Neural cell (in vitro differentiated cells): Measurements from ENCODE around the gene XXYLT1. TPM values are rescaled to one million over a fixed set of nuclear protein-coding genes. Genes with fewer than 3 reads are reported as not detected.

Experiments
- H2AFZ ChIP-seq: fragments of 200-600, 300-800 bp; sonication (generic), shearing (Covaris generic); 2 replicates; pipeline ENCODE4 v1.6.0; 2014; ENCODE audit warnings: low read depth, mild to moderate bottlenecking, antibody characterized with exemption, low read length, moderate library complexity
- H3F3A ChIP-seq: fragments of 200-600 bp; shearing (Covaris generic); 2 replicates; pipeline ENCODE4 v1.6.1; 2016; ENCODE audit warnings: mild to moderate bottlenecking, moderate library complexity, mixed read lengths, antibody characterized with exemption, low read length; ENCODE audit not compliant: insufficient read depth, poor library complexity, severe bottlenecking
- H3K27ac ChIP-seq: fragments of 200-600, 300-800 bp; sonication (generic), shearing (Covaris generic); 2 replicates; pipeline ENCODE4 v1.5.1; 2014; ENCODE audit warnings: mild to moderate bottlenecking, low read length, moderate library complexity
- H3K27me3 ChIP-seq: fragments of 300-800, 200-600 bp; sonication (generic), shearing (Covaris generic); 2 replicates; pipeline ENCODE4 v1.6.0; 2014; ENCODE audit warnings: mild to moderate bottlenecking, low read depth, low read length, moderate library complexity; ENCODE audit not compliant: insufficient read depth
- H3K36me3 ChIP-seq: fragments of 300-800, 200-600 bp; sonication (generic), shearing (Covaris generic); 2 replicates; pipeline ENCODE4 v1.5.1; 2014; ENCODE audit warnings: mild to moderate bottlenecking, antibody characterized with exemption, low read length, moderate library complexity; ENCODE audit not compliant: insufficient read depth
- H3K4me2 ChIP-seq: fragments of 300-800, 200-600 bp; sonication (generic), shearing (Covaris generic); 2 replicates; pipeline ENCODE4 v1.6.0; 2014; ENCODE audit warnings: mild to moderate bottlenecking, low read length
- H3K4me3 ChIP-seq: fragments of 300-800, 200-600 bp; sonication (generic), shearing (Covaris generic); 2 replicates; pipeline ENCODE4 v1.5.1; 2014; ENCODE audit warnings: mild to moderate bottlenecking, low read length, moderate library complexity
- H3K79me2 ChIP-seq: fragments of 200-600 bp; shearing (Covaris generic); replicated peaks from 2 replicates; pipeline ENCODE4 v1.6.0; 2014; ENCODE audit warnings: mild to moderate bottlenecking, low read length, moderate library complexity; ENCODE audit not compliant: insufficient read depth
- H3K9ac ChIP-seq: fragments of 300-800, 200-600 bp; sonication (generic), shearing (Covaris generic); 2 replicates; pipeline ENCODE4 v1.6.1; 2016; ENCODE audit warnings: mild to moderate bottlenecking, low read length, mixed read lengths
- H3K9me2 ChIP-seq: fragments of 200-600 bp; shearing (Covaris generic); 2 replicates; pipeline ENCODE4 v1.6.1; 2016; ENCODE audit warnings: mild to moderate bottlenecking, low read length, mixed read lengths; ENCODE audit not compliant: insufficient read depth
- H3K9me3 ChIP-seq: fragments of 200-600, 300-800 bp; sonication (generic), shearing (Covaris generic); 2 replicates; pipeline ENCODE4 v1.6.1; 2016; ENCODE audit warnings: mild to moderate bottlenecking, mixed run types, low read length, moderate library complexity, mixed read lengths
- H4K20me1 ChIP-seq: fragments of 200-600 bp; shearing (Covaris generic); 2 replicates; pipeline ENCODE4 v1.6.1; 2016; ENCODE audit warnings: mild to moderate bottlenecking, mixed run types; ENCODE audit not compliant: insufficient read depth
- EP300 ChIP-seq: fragments of 450-650 bp; conservative IDR thresholded peaks from 2 replicates; pipeline ENCODE4 v1.6.1; 2014; ENCODE audit warnings: antibody characterized with exemption, mild to moderate bottlenecking, moderate library complexity; ENCODE audit not compliant: poor library complexity, severe bottlenecking
- EZH2 ChIP-seq: fragments of 200-600, 300-800 bp; shearing (Covaris generic), sonication (generic); IDR thresholded peaks from 2 replicates; pipeline ENCODE4 v1.6.1; 2014; ENCODE audit warnings: antibody characterized with exemption, low read length, borderline replicate concordance, mild to moderate bottlenecking; ENCODE audit not compliant: insufficient read depth, poor library complexity, severe bottlenecking
- MXI1 ChIP-seq: fragments of 450-650 bp; conservative IDR thresholded peaks from 2 replicates; pipeline ENCODE4 v1.6.1; 2014; ENCODE audit warnings: antibody characterized with exemption, mild to moderate bottlenecking; ENCODE audit not compliant: poor library complexity, severe bottlenecking
- POLR2AphosphoS5 ChIP-seq: IDR thresholded peaks from 2 replicates; pipeline ENCODE4 v1.6.1; 2012
- RAD21 ChIP-seq: fragments of 450-650 bp; conservative IDR thresholded peaks from 2 replicates; pipeline ENCODE4 v1.6.1; 2014; ENCODE audit warnings: antibody characterized with exemption, mild to moderate bottlenecking, moderate library complexity
- SMC3 ChIP-seq: fragments of 450-650 bp; conservative IDR thresholded peaks from 2 replicates; pipeline ENCODE4 v1.6.1; 2014; ENCODE audit warnings: antibody characterized with exemption, mild to moderate bottlenecking, moderate library complexity; ENCODE audit not compliant: poor library complexity
- TAF1 ChIP-seq: IDR thresholded peaks from 2 replicates; pipeline ENCODE4 v1.6.1; 2012; ENCODE audit warnings: low read depth
- polyA plus RNA-seq: library from polyadenylated mRNA; depleted of rRNA; stranded (reverse); fragments of >200 nt; gene quantifications from 2 replicates; pipeline ENCODE4 v1.2.3, GENCODE V29; 2014
- TF ChIP-seq, protein P1 (sequence below): fragments of 450-650 bp; IDR thresholded peaks from 2 replicates; pipeline ENCODE4 v1.5.1; 2014; ENCODE audit warnings: antibody characterized with exemption, mild to moderate bottlenecking, moderate library complexity; ENCODE audit not compliant: poor library complexity, severe bottlenecking
- TF ChIP-seq, protein P2 (sequence below): IDR thresholded peaks from 2 replicates; pipeline ENCODE4 v1.6.1; 2012; ENCODE audit warnings: borderline replicate concordance

Gene XXYLT1
- polyA plus RNA-seq, 1 donor from 2014 or later, result 25.4 TPM

- no peak overlapping the region for H3K4me2 ChIP-seq
- no peak overlapping the region for H3K27ac ChIP-seq
- H3K9ac ChIP-seq, result no peak overlapping the region
- TF ChIP-seq RAD21 (no peak), EP300 (no peak), EZH2 (no peak), TAF1 (no peak), POLR2AphosphoS5 (no peak), SMC3 (no peak), MXI1 (no peak)
- TF ChIP-seq, protein P1, sequence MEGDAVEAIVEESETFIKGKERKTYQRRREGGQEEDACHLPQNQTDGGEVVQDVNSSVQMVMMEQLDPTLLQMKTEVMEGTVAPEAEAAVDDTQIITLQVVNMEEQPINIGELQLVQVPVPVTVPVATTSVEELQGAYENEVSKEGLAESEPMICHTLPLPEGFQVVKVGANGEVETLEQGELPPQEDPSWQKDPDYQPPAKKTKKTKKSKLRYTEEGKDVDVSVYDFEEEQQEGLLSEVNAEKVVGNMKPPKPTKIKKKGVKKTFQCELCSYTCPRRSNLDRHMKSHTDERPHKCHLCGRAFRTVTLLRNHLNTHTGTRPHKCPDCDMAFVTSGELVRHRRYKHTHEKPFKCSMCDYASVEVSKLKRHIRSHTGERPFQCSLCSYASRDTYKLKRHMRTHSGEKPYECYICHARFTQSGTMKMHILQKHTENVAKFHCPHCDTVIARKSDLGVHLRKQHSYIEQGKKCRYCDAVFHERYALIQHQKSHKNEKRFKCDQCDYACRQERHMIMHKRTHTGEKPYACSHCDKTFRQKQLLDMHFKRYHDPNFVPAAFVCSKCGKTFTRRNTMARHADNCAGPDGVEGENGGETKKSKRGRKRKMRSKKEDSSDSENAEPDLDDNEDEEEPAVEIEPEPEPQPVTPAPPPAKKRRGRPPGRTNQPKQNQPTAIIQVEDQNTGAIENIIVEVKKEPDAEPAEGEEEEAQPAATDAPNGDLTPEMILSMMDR, result no peak
- TF ChIP-seq, protein P2, sequence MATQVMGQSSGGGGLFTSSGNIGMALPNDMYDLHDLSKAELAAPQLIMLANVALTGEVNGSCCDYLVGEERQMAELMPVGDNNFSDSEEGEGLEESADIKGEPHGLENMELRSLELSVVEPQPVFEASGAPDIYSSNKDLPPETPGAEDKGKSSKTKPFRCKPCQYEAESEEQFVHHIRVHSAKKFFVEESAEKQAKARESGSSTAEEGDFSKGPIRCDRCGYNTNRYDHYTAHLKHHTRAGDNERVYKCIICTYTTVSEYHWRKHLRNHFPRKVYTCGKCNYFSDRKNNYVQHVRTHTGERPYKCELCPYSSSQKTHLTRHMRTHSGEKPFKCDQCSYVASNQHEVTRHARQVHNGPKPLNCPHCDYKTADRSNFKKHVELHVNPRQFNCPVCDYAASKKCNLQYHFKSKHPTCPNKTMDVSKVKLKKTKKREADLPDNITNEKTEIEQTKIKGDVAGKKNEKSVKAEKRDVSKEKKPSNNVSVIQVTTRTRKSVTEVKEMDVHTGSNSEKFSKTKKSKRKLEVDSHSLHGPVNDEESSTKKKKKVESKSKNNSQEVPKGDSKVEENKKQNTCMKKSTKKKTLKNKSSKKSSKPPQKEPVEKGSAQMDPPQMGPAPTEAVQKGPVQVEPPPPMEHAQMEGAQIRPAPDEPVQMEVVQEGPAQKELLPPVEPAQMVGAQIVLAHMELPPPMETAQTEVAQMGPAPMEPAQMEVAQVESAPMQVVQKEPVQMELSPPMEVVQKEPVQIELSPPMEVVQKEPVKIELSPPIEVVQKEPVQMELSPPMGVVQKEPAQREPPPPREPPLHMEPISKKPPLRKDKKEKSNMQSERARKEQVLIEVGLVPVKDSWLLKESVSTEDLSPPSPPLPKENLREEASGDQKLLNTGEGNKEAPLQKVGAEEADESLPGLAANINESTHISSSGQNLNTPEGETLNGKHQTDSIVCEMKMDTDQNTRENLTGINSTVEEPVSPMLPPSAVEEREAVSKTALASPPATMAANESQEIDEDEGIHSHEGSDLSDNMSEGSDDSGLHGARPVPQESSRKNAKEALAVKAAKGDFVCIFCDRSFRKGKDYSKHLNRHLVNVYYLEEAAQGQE, result no peak
- H3K27me3 ChIP-seq, result no peaks in the 10 kb centered on the region
- no peak overlapping the region for H3K4me3 ChIP-seq
- no peaks in the 10 kb centered on the region for H3K36me3 ChIP-seq
- no peaks in the 10 kb centered on the region for H3K9me2 ChIP-seq
- no peak overlapping the region for H2AFZ ChIP-seq
- H3K79me2 ChIP-seq, result peaks cover 4% of the 10 kb centered on the region
- H4K20me1 ChIP-seq, result no peaks in the 10 kb centered on the region
- no peaks in the 10 kb centered on the region for H3F3A ChIP-seq
- H3K9me3 ChIP-seq, result no peaks in the 10 kb centered on the region
Observed at GRCh38 chr3:195186041-195186709, 84.8 kb downstream of the XXYLT1 start.

DNA sequence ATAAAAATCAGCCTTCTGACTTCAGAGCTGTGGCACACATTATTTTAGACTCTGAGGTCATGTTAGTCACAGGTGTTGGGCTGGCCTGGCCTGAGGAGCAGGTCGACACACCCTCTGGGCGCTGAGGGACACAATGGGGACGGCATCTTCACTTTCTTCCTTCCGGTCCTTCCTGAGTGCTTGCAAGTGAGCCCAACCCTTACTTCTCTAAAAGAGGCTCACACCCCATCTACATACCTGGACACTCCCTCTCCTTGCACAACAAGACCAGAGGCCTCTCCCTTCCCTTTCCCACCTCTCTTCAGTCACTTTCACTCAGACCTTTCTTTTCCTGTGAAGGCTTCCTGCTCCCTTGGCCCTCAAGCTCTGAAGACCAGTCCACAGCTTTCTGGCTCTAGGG, 85.4 kb downstream of the XXYLT1 start:
- Histone ChIP-seq H3K9me2 (no peaks in the 10 kb centered on the region), H3K9me3 (no peaks in the 10 kb centered on the region), H3F3A (no peaks in the 10 kb centered on the region), H3K9ac (no peak overlapping the region), H2AFZ (no peak overlapping the region), H3K36me3 (no peaks in the 10 kb centered on the region), H3K4me3 (no peak overlapping the region), H3K4me2 (no peak overlapping the region), H3K79me2 (peaks cover 4% of the 10 kb centered on the region), H4K20me1 (no peaks in the 10 kb centered on the region), H3K27ac (no peak overlapping the region), H3K27me3 (no peaks in the 10 kb centered on the region)
- TF ChIP-seq POLR2AphosphoS5, result no peak
- no peak for TF ChIP-seq MXI1
- no peak for TF ChIP-seq RAD21
- TF ChIP-seq, protein P2, result no peak
- TF ChIP-seq EZH2, result no peak
- TF ChIP-seq SMC3, result no peak
- TF ChIP-seq, protein P1, result no peak
- no peak for TF ChIP-seq EP300
- no peak for TF ChIP-seq TAF1
